WTC11 (cell line): Measurements from ENCODE around the gene TCN1.

Experiments used
- ATF6 ChIP-seq: sonication (generic); formaldehyde crosslinking; IDR thresholded peaks from 2 replicates; pipeline ENCODE4 v1.8.1; 2023; ENCODE audit warnings: mild to moderate bottlenecking, missing genetic modification reagents
- CREB1 ChIP-seq: sonication (generic); formaldehyde crosslinking; IDR thresholded peaks from 2 replicates; pipeline ENCODE4 v1.8.0; 2023; ENCODE audit warnings: mild to moderate bottlenecking, missing genetic modification reagents
- CTCF ChIP-seq: fragments of 200-600 bp; IDR thresholded peaks from 2 replicates; pipeline ENCODE4 v1.8.0; 2022; ENCODE audit warnings: antibody characterized with exemption
- ESRRA ChIP-seq: sonication (generic); formaldehyde crosslinking; IDR thresholded peaks from 2 replicates; pipeline ENCODE4 v1.8.1; 2022; ENCODE audit warnings: mild to moderate bottlenecking, missing genetic modification reagents, borderline replicate concordance
- IRF1 ChIP-seq: sonication (generic); formaldehyde crosslinking; IDR thresholded peaks from 2 replicates; pipeline ENCODE4 v1.8.0; 2023; ENCODE audit warnings: missing genetic modification reagents
- MYBL2 ChIP-seq: sonication (generic); formaldehyde crosslinking; IDR thresholded peaks from 2 replicates; pipeline ENCODE4 v1.8.1; 2023; ENCODE audit warnings: mild to moderate bottlenecking, moderate library complexity, missing genetic modification reagents
- TEAD4 ChIP-seq: sonication (generic); formaldehyde crosslinking; IDR thresholded peaks from 2 replicates; pipeline ENCODE4 v1.8.0; 2022; ENCODE audit warnings: mild to moderate bottlenecking, missing genetic modification reagents
- TP53 ChIP-seq: sonication (generic); formaldehyde crosslinking; IDR thresholded peaks from 2 replicates; pipeline ENCODE4 v1.8.1; 2023; ENCODE audit warnings: mild to moderate bottlenecking, missing genetic modification reagents
- USF2 ChIP-seq: sonication (generic); formaldehyde crosslinking; IDR thresholded peaks from 2 replicates; pipeline ENCODE4 v1.8.1; 2023; ENCODE audit warnings: mild to moderate bottlenecking, missing genetic modification reagents, moderate library complexity
- ZBTB43 ChIP-seq: sonication (generic); formaldehyde crosslinking; IDR thresholded peaks from 2 replicates; pipeline ENCODE4 v1.8.1; 2023; ENCODE audit warnings: mild to moderate bottlenecking, missing genetic modification reagents
- ZNF138 ChIP-seq: sonication (generic); formaldehyde crosslinking; conservative IDR thresholded peaks from 2 replicates; pipeline ENCODE4 v1.8.1; 2022; ENCODE audit warnings: mild to moderate bottlenecking, moderate library complexity, missing genetic modification reagents
- ZNF416 ChIP-seq: fragments of 250-450 bp; sonication (Bioruptor Pico); IDR thresholded peaks from 2 replicates; pipeline ENCODE4 v1.9.0; 2021; ENCODE audit warnings: mild to moderate bottlenecking, inconsistent platforms

GRCh38 chr11:59866397-59866796, at the start of gene TCN1:
- TF ChIP-seq ZNF138, result no peak
- no peak for TF ChIP-seq TP53 (CRISPR knock-in tag)
- TF ChIP-seq CTCF, result no peak
- no peak for TF ChIP-seq ZBTB43 (CRISPR knock-in tag)
- no peak for TF ChIP-seq ZNF416 (CRISPR knock-in tag)
- TF ChIP-seq ATF6 (CRISPR knock-in tag), result no peak
- no peak for TF ChIP-seq USF2
- no peak for TF ChIP-seq MYBL2 (CRISPR knock-in tag)
- no peak for TF ChIP-seq IRF1 (CRISPR knock-in tag)
- no peak for TF ChIP-seq ESRRA (CRISPR knock-in tag)
- no peak for TF ChIP-seq TEAD4 (CRISPR knock-in tag)
- no peak for TF ChIP-seq CREB1 (CRISPR knock-in tag)
